GM12801 (cell line): ENCODE results near the gene CYB561A3.

Source experiments
- CTCF ChIP-seq: IDR thresholded peaks from one replicate; pipeline ENCODE4 v1.5.1; 2011; ENCODE audit warnings: control low read depth; ENCODE audit not compliant: insufficient read length; ENCODE audit errors: extremely low read depth

The CYB561A3 gene

GRCh38 chr11:61364012-61364675 lies 2.5 kb upstream of the CYB561A3 start:
- no peak for TF ChIP-seq CTCF

GRCh38 chr11:61362542-61362875 lies 827 bp upstream of the CYB561A3 start:
- no peak for TF ChIP-seq CTCF

- no peak for TF ChIP-seq CTCF
Measured at GRCh38 chr11:61361237-61361740, 393 bp downstream of the CYB561A3 start.

- TF ChIP-seq CTCF = no peak
Measured at GRCh38 chr11:61359516-61359915, 2.2 kb downstream of the CYB561A3 start.

GRCh38 chr11:61358566-61358965 lies 3.1 kb downstream of the CYB561A3 start:
- TF ChIP-seq CTCF = no peak

GRCh38 chr11:61357894-61358239 lies 3.8 kb downstream of the CYB561A3 start:
- TF ChIP-seq CTCF = no peak

- TF ChIP-seq CTCF = no peak
Measured at GRCh38 chr11:61357233-61357893, 4.3 kb downstream of the CYB561A3 start.
